Cerebellar cortex (tissue), 1 donor: ENCODE results near the gene TP53TG3B.
"Not testable (repeated sequence)": the region's sequence is repeated elsewhere in the genome, so short reads cannot be mapped to it uniquely, and the experiment has no call there.

ENCODE experiments used
- DNase-seq: peaks from one replicate; pipeline ENCODE4 v3.0.0-alpha.2; 2015; ENCODE audit warnings: low spot score

Gene TP53TG3B, protein sequence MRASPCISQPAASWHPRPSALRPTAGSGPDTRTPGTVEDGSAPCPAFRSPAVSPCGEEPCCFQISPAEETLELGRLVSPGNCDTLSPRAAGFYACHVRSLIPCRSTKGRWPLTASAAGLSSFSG

DNA sequence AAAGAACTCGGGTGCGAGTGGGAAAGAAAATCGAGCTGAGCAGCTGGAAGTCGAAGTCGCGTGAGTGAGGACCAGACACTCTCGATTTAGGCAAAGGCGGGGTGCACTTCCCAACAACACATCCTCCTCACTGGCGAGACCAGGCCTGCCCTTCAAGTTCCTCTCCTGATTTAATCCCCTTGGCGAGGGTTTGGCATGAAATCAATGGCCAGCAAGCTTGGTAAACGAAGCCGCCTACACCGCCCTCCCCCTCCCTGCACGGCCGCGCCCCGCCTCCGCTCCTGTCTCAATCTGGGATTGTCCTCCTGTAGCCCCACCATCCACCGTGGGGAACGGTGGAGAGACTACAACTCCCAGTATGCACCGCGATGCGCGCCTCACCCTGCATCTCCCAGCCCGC, at the start of gene TP53TG3B:
TSS of gene TP53TG3B (plus strand) at position 301 of the 400 bp plus-strand sequence. CDS start at position 369, 68 bp downstream.
- DNase-seq: not testable (repeated sequence)

DNA sequence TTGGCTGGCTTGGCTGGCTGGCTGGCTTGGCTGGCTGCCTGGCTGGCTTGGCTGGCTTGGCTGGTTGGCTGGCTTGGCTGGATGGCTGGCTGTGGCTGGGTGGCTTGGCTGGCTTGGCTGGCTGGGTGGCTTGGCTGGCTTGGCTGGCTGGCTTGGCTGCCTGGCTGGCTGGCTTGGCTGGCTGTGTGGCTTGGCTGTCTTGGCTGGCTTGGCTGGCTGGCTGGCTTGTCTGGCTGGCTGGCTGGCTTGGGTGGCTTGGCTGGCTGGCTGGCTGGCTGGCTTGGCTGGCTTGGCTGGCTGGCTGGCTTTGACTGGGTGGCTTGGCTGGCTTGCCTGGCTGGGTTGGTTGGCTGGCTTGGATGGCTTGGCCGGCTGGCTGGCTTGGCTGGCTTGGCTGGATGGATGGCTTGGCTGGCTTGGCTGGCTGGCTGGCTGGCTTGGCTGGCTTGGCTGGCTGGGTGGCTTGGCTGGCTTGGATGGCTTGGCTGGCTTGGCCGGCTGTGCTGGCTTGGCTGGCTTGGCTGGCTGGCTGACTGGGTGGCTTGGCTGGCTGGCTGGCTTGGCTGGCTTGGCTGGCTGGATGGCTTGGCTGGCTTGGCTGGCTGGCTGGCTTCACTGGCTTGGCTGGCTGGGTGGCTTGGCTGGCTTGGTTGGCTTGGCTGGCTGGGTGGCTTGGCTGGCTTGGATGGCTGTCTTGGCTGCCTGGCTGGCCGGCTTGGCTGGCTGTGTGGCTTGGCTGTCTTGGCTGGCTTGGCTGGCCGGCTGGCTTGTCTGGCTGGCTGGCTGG, 24.2 kb upstream of the TP53TG3B start:
- DNase-seq: not testable (repeated sequence)

GRCh38 chr16:33337627-33338542, 22.8 kb upstream of the TP53TG3B start:
- not testable (repeated sequence) for DNase-seq

- not testable (repeated sequence) for DNase-seq
Measured at GRCh38 chr16:33338543-33338951, 22.1 kb upstream of the TP53TG3B start.

GRCh38 chr16:33339093-33340061, 21.3 kb upstream of the TP53TG3B start:
- not testable (repeated sequence) for DNase-seq
